A549 (cell line): Measurements from ENCODE around the gene SLC4A4.

Source experiments
- CEBPB ChIP-seq, 2 experiments: fragments of >200 bp in 1 of 2; sonication (Bioruptor Twin) in 1 of 2; formaldehyde crosslinking in 1 of 2; IDR thresholded peaks; 2 replicates each; pipeline ENCODE4 v1.6.1; 2012 to 2016
- EP300 ChIP-seq, 2 experiments: fragments of >200 bp; sonication (Bioruptor Twin); formaldehyde crosslinking; IDR thresholded peaks; 2 replicates in 1 of 2; 3 replicates in 1 of 2; pipeline ENCODE4 v1.6.1; 2016 to 2017
- KDM1A ChIP-seq: fragments of 200-600 bp; sonication (generic); IDR thresholded peaks from 2 replicates; pipeline ENCODE4 v1.6.1; 2016; ENCODE audit warnings: low read depth, mild to moderate bottlenecking
- KDM5A ChIP-seq: fragments of 200-600 bp; sonication (generic); IDR thresholded peaks from 2 replicates; pipeline ENCODE4 v1.6.1; 2016; ENCODE audit warnings: antibody characterized with exemption, mild to moderate bottlenecking
- NR3C1 ChIP-seq: fragments of >200 bp; sonication (Bioruptor Twin); formaldehyde crosslinking; IDR thresholded peaks from 3 replicates; pipeline ENCODE4 v1.6.1; 2017
- POLR2A ChIP-seq: IDR thresholded peaks from 2 replicates; pipeline ENCODE4 v1.6.1; 2012; ENCODE audit warnings: mild to moderate bottlenecking, low read length
- RAD21 ChIP-seq, 2 experiments: fragments of >200 bp in 1 of 2; sonication (Bioruptor Twin) in 1 of 2; formaldehyde crosslinking in 1 of 2; IDR thresholded peaks in 1 of 2; conservative IDR thresholded peaks in 1 of 2; 2 replicates in 1 of 2; 3 replicates in 1 of 2; pipeline ENCODE4 v1.6.1; 2012 to 2018; ENCODE audit warnings: inconsistent platforms in 1 of 2
- RFX5 ChIP-seq: fragments of 450-650 bp; IDR thresholded peaks from 2 replicates; pipeline ENCODE4 v1.7.1; 2014; ENCODE audit warnings: antibody characterized with exemption, mild to moderate bottlenecking, moderate library complexity
- SMC3 ChIP-seq: fragments of >200 bp; sonication (Bioruptor Twin); formaldehyde crosslinking; IDR thresholded peaks from 3 replicates; pipeline ENCODE4 v1.6.1; 2018; ENCODE audit warnings: inconsistent platforms
- TF ChIP-seq, protein P1 (sequence below): fragments of 200-600 bp; sonication (generic); IDR thresholded peaks from 2 replicates; pipeline ENCODE4 v1.6.1; 2016; ENCODE audit warnings: antibody characterized with exemption, mild to moderate bottlenecking, moderate library complexity
- TF ChIP-seq, protein P2 (sequence below): fragments of >200 bp; sonication (Bioruptor Twin); formaldehyde crosslinking; IDR thresholded peaks from 3 replicates; pipeline ENCODE4 v1.5.1; 2016
- TF ChIP-seq, protein P3 (sequence below): IDR thresholded peaks from 2 replicates; pipeline ENCODE4 v1.6.1; 2012
- TF ChIP-seq, protein P4 (sequence below): fragments of 150-350 bp; IDR thresholded peaks from 2 replicates; pipeline ENCODE4 v1.6.1; 2014; ENCODE audit warnings: low read depth, mild to moderate bottlenecking, low read length

DNA sequence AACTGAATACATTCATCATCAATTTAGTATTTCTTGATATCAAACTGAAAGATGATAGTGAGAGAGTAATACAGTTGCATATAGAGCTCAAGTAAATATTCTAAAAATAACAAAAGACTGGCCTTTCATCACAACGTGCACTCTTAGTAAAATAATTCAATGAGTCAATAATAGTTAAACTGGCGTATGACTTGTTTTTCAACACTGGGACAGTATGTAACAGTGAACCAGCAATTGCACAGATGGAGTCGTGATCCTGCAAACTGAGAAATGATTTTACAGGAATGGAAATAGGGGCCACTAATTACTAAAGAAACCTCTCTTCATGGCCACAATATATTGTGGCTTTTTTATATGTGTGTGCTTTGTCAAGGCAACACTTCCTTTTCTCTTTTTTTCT lies 137.4 kb downstream of the SLC4A4 start:
- no peak for TF ChIP-seq RFX5
- TF ChIP-seq, protein P1, sequence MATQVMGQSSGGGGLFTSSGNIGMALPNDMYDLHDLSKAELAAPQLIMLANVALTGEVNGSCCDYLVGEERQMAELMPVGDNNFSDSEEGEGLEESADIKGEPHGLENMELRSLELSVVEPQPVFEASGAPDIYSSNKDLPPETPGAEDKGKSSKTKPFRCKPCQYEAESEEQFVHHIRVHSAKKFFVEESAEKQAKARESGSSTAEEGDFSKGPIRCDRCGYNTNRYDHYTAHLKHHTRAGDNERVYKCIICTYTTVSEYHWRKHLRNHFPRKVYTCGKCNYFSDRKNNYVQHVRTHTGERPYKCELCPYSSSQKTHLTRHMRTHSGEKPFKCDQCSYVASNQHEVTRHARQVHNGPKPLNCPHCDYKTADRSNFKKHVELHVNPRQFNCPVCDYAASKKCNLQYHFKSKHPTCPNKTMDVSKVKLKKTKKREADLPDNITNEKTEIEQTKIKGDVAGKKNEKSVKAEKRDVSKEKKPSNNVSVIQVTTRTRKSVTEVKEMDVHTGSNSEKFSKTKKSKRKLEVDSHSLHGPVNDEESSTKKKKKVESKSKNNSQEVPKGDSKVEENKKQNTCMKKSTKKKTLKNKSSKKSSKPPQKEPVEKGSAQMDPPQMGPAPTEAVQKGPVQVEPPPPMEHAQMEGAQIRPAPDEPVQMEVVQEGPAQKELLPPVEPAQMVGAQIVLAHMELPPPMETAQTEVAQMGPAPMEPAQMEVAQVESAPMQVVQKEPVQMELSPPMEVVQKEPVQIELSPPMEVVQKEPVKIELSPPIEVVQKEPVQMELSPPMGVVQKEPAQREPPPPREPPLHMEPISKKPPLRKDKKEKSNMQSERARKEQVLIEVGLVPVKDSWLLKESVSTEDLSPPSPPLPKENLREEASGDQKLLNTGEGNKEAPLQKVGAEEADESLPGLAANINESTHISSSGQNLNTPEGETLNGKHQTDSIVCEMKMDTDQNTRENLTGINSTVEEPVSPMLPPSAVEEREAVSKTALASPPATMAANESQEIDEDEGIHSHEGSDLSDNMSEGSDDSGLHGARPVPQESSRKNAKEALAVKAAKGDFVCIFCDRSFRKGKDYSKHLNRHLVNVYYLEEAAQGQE: no peak
- TF ChIP-seq, protein P2, sequence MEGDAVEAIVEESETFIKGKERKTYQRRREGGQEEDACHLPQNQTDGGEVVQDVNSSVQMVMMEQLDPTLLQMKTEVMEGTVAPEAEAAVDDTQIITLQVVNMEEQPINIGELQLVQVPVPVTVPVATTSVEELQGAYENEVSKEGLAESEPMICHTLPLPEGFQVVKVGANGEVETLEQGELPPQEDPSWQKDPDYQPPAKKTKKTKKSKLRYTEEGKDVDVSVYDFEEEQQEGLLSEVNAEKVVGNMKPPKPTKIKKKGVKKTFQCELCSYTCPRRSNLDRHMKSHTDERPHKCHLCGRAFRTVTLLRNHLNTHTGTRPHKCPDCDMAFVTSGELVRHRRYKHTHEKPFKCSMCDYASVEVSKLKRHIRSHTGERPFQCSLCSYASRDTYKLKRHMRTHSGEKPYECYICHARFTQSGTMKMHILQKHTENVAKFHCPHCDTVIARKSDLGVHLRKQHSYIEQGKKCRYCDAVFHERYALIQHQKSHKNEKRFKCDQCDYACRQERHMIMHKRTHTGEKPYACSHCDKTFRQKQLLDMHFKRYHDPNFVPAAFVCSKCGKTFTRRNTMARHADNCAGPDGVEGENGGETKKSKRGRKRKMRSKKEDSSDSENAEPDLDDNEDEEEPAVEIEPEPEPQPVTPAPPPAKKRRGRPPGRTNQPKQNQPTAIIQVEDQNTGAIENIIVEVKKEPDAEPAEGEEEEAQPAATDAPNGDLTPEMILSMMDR: no peak
- TF ChIP-seq KDM5A: no peak
- TF ChIP-seq CEBPB (IDR thresholded peaks at IDR 0.05): no peak
- no peak for TF ChIP-seq NR3C1
- no peak for TF ChIP-seq RAD21 (conservative IDR thresholded peaks at IDR 0.05 in 1 of 2, IDR thresholded peaks at IDR 0.05 in 1 of 2)
- TF ChIP-seq EP300 (IDR thresholded peaks at IDR 0.05): no peak
- TF ChIP-seq POLR2A: no peak
- TF ChIP-seq, protein P3, sequence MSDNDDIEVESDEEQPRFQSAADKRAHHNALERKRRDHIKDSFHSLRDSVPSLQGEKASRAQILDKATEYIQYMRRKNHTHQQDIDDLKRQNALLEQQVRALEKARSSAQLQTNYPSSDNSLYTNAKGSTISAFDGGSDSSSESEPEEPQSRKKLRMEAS: no peak
- no peak for TF ChIP-seq SMC3
- TF ChIP-seq, protein P4, sequence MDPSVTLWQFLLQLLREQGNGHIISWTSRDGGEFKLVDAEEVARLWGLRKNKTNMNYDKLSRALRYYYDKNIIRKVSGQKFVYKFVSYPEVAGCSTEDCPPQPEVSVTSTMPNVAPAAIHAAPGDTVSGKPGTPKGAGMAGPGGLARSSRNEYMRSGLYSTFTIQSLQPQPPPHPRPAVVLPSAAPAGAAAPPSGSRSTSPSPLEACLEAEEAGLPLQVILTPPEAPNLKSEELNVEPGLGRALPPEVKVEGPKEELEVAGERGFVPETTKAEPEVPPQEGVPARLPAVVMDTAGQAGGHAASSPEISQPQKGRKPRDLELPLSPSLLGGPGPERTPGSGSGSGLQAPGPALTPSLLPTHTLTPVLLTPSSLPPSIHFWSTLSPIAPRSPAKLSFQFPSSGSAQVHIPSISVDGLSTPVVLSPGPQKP: no peak
- TF ChIP-seq KDM1A: no peak
